DND-41 (cell line): ENCODE measurements around the gene GDI2.

Experiments used
- ATAC-seq: fragments of 200-7000 bp; cut with Tn5 transposase; 3 replicates; pipeline ENCODE4 v1.9.1; 2021; ENCODE audit warnings: low read depth; ENCODE audit not compliant: insufficient read depth
- DNase-seq: peaks from one replicate; pipeline ENCODE4 v3.0.0-alpha.2; 2020
- H2AFZ ChIP-seq: 2 replicates; pipeline ENCODE4 v1.6.0; 2012; ENCODE audit warnings: low read depth, low read length
- H3K27ac ChIP-seq: 2 replicates; pipeline ENCODE4 v1.5.1; 2012; ENCODE audit warnings: low read length, inconsistent platforms
- H3K27me3 ChIP-seq: fragments of 200-600 bp; sonication (generic); 2 replicates; pipeline ENCODE4 v1.6.0; 2012; ENCODE audit warnings: low read length, mild to moderate bottlenecking, inconsistent platforms; ENCODE audit not compliant: insufficient read depth, poor library complexity
- H3K36me3 ChIP-seq: 2 replicates; pipeline ENCODE4 v1.5.1; 2012; ENCODE audit warnings: low read length, inconsistent platforms; ENCODE audit not compliant: insufficient read depth
- H3K4me1 ChIP-seq: 2 replicates; pipeline ENCODE4 v1.5.1; 2012; ENCODE audit warnings: mild to moderate bottlenecking, low read length; ENCODE audit not compliant: insufficient read depth
- H3K4me2 ChIP-seq: 2 replicates; pipeline ENCODE4 v1.6.0; 2012; ENCODE audit warnings: mild to moderate bottlenecking, moderate library complexity, low read length, inconsistent platforms; ENCODE audit not compliant: insufficient read depth
- H3K4me3 ChIP-seq, 2 experiments: fragments of 200-600 bp in 1 of 2; shearing (Covaris generic) in 1 of 2; 2 replicates each; pipeline ENCODE4 v1.5.1; 2012 to 2016; ENCODE audit warnings: inconsistent platforms in 2 of 2, low read length in 2 of 2, mild to moderate bottlenecking in 2 of 2, low read depth in 1 of 2, moderate library complexity in 1 of 2
- H3K79me2 ChIP-seq: 2 replicates; pipeline ENCODE4 v1.6.0; 2012; ENCODE audit warnings: low read length, inconsistent platforms; ENCODE audit not compliant: insufficient read depth
- H3K9ac ChIP-seq: 2 replicates; pipeline ENCODE4 v1.6.0; 2012; ENCODE audit warnings: low read depth, mild to moderate bottlenecking, inconsistent platforms, low read length, moderate library complexity
- H3K9me3 ChIP-seq: 2 replicates; pipeline ENCODE4 v1.5.1; 2012; ENCODE audit warnings: low read length, moderate library complexity, mild to moderate bottlenecking, inconsistent platforms; ENCODE audit not compliant: insufficient read depth, severe bottlenecking
- H4K20me1 ChIP-seq: 2 replicates; pipeline ENCODE4 v1.6.0; 2012; ENCODE audit warnings: low read length; ENCODE audit not compliant: insufficient read depth
- CTCF ChIP-seq: IDR thresholded peaks from 2 replicates; pipeline ENCODE4 v1.5.1; 2012; ENCODE audit warnings: borderline replicate concordance, low read length, moderate library complexity, mild to moderate bottlenecking; ENCODE audit not compliant: poor library complexity, severe bottlenecking; ENCODE audit errors: extremely low read depth
- EZH2 ChIP-seq: IDR thresholded peaks from 3 replicates; pipeline ENCODE4 v1.6.1; 2012; ENCODE audit warnings: borderline replicate concordance, low read depth, mild to moderate bottlenecking, moderate library complexity, low read length, inconsistent platforms; ENCODE audit not compliant: severe bottlenecking

GDI2 gene

DNA sequence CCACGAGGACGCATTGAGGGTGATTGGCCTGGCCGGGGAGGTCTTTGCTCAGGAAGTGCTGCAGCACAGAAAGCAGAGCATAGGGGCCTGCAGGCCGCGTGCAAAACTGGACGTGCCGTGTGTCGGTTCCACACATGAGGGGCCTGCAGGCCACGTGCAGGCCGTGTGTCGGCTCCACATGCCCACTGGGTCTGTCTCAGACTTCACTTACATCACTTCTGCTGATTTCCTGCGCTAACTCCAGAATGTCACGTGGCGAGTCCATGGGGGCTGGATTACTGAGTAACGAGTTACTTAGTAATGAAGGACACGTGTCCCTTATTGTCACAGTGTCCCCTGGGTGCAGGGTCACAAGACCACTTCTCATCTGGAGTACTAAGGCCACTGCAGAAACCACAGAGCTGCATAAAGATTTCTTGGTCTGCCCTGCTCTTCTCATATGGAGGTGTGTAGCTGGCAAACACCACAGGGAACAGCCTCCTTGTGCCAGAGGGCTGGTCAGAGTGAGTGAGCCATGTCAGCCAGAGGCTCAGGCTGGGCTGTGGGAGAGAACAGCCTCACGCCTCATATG is 60.8 kb downstream of the GDI2 start:
- 0 out of 2 replicates have a peak overlapping the region, but pooled peaks have one; percentile 22 for H3K27ac ChIP-seq
- H3K27me3 ChIP-seq: no peaks in the 10 kb centered on the region
- H3K4me2 ChIP-seq: no peak overlapping the region
- H3K4me1 ChIP-seq: no peaks in the 10 kb centered on the region
- H3K36me3 ChIP-seq: peaks cover 69% of the 10 kb centered on the region
- TF ChIP-seq CTCF (no peak), EZH2 (no peak)
- H3K4me3 ChIP-seq: no peak overlapping the region
- no peaks in the 10 kb centered on the region for H3K9me3 ChIP-seq
- H2AFZ ChIP-seq: no peak overlapping the region
- peaks cover 14% of the 10 kb centered on the region; the same call in 1 of the 2 replicates for H4K20me1 ChIP-seq
- DNase-seq: no peak
- no peak for ATAC-seq
- no peak overlapping the region for H3K9ac ChIP-seq
- peaks cover 8% of the 10 kb centered on the region; the same call in 1 of the 2 replicates for H3K79me2 ChIP-seq

- no peak for ATAC-seq
- H3K4me2 ChIP-seq: no peak overlapping the region
- H2AFZ ChIP-seq: no peak overlapping the region
- peaks cover 14% of the 10 kb centered on the region; the same call in 1 of the 2 replicates for H4K20me1 ChIP-seq
- TF ChIP-seq EZH2 (no peak), CTCF (no peak)
- no peaks in the 10 kb centered on the region for H3K4me1 ChIP-seq
- no peak overlapping the region for H3K4me3 ChIP-seq
- no peak overlapping the region for H3K27ac ChIP-seq
- H3K9me3 ChIP-seq: no peaks in the 10 kb centered on the region
- H3K27me3 ChIP-seq: no peaks in the 10 kb centered on the region
- DNase-seq: no peak
- H3K9ac ChIP-seq: no peak overlapping the region
- H3K79me2 ChIP-seq: peaks cover 8% of the 10 kb centered on the region; the same call in 1 of the 2 replicates
- peaks cover 69% of the 10 kb centered on the region for H3K36me3 ChIP-seq
These were observed 61.5 kb downstream of the GDI2 start for GRCh38 chr10:5751601-5752253.

DNA sequence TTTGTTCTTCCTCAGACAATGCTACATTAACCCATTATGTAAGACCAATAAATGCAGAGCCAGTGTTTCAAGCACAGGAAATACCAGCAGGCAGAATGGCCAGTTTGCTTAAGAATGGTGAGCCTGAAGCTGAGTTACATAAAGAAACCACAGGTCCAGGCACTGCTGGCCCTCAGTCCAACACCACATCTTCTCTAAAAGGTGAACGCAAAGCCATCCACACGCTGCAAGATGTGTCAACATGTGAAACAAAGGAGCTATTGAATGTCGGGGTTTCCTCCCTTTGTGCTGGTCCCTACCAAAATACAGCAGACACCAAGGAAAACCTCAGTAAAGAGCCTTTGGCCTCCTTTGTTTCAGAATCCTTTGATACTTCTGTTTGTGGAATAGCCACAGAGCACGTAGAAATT is 64.8 kb downstream of the GDI2 start:
- Histone ChIP-seq H3K27ac (no peak overlapping the region), H3K9me3 (no peaks in the 10 kb centered on the region), H3K4me2 (no peak overlapping the region), H3K27me3 (no peaks in the 10 kb centered on the region), H3K79me2 (peaks cover 8% of the 10 kb centered on the region; the same call in 1 of the 2 replicates), H3K9ac (no peak overlapping the region), H3K4me1 (no peaks in the 10 kb centered on the region), H3K36me3 (peaks cover 88% of the 10 kb centered on the region), H3K4me3 (no peak overlapping the region), H2AFZ (no peak overlapping the region), H4K20me1 (peaks cover 11% of the 10 kb centered on the region; the same call in 1 of the 2 replicates)
- DNase-seq (no peak), ATAC-seq (0 out of 3 replicates have a peak, but pooled peaks have one; percentile 9)
- TF ChIP-seq EZH2: no peak
- TF ChIP-seq CTCF: no peak
